Measurements from ENCODE around the gene CLCF1.

CLCF1 gene

DNA sequence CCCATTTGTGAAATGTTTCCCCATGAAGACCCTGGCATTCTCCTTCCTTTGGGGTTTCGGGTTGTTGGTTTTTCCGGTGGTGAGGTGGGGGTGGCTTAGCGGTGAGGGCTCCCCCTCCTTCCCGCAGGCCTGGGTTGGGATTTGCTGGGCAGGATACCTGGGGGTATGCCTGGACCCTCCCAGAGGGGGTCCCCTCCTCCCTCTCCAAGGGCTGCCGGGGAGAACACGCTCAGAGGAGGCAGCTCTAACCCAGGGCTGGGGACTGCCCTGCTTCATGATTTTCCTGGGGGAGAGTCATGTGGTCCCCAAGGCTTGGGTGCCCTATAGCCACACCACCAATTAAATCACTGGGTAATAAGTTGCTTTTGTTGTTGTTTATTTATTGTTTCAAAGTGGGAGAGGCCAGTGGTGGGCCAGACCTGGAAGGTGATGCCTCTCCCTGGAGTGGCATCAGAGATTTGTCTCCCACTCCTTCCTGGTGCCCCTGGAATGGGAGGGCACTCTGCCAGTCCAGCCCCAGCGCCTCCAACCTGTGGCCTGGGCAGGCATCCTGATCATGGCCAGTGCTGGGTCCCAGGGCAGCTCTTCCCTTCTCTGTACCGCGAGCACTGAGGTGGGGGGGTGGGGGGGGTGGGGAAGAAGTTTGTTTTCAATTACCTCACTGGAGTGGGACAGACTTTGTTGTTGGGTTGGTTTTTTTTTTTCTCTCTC lies 1.3 kb upstream of the CLCF1 start:
- peaks cover 2% of the 10 kb centered on the region for H3K27me3 Mint-ChIP-seq (ENCODE audit: low read depth, poor library complexity)
- H3K4me3 Mint-ChIP-seq: peak overlapping the region; percentile 88
- no peak overlapping the region for H3K27ac Mint-ChIP-seq
- H3K9me3 Mint-ChIP-seq: no peaks in the 10 kb centered on the region
- TF ChIP-seq, protein P1, sequence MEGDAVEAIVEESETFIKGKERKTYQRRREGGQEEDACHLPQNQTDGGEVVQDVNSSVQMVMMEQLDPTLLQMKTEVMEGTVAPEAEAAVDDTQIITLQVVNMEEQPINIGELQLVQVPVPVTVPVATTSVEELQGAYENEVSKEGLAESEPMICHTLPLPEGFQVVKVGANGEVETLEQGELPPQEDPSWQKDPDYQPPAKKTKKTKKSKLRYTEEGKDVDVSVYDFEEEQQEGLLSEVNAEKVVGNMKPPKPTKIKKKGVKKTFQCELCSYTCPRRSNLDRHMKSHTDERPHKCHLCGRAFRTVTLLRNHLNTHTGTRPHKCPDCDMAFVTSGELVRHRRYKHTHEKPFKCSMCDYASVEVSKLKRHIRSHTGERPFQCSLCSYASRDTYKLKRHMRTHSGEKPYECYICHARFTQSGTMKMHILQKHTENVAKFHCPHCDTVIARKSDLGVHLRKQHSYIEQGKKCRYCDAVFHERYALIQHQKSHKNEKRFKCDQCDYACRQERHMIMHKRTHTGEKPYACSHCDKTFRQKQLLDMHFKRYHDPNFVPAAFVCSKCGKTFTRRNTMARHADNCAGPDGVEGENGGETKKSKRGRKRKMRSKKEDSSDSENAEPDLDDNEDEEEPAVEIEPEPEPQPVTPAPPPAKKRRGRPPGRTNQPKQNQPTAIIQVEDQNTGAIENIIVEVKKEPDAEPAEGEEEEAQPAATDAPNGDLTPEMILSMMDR (IDR thresholded peaks at IDR 0.05): no peak
- H3K36me3 Mint-ChIP-seq (ENCODE audit: low read depth): no peaks in the 10 kb centered on the region
- H3K4me1 Mint-ChIP-seq: peaks cover 71% of the 10 kb centered on the region
- DNase-seq: no peak

DNA sequence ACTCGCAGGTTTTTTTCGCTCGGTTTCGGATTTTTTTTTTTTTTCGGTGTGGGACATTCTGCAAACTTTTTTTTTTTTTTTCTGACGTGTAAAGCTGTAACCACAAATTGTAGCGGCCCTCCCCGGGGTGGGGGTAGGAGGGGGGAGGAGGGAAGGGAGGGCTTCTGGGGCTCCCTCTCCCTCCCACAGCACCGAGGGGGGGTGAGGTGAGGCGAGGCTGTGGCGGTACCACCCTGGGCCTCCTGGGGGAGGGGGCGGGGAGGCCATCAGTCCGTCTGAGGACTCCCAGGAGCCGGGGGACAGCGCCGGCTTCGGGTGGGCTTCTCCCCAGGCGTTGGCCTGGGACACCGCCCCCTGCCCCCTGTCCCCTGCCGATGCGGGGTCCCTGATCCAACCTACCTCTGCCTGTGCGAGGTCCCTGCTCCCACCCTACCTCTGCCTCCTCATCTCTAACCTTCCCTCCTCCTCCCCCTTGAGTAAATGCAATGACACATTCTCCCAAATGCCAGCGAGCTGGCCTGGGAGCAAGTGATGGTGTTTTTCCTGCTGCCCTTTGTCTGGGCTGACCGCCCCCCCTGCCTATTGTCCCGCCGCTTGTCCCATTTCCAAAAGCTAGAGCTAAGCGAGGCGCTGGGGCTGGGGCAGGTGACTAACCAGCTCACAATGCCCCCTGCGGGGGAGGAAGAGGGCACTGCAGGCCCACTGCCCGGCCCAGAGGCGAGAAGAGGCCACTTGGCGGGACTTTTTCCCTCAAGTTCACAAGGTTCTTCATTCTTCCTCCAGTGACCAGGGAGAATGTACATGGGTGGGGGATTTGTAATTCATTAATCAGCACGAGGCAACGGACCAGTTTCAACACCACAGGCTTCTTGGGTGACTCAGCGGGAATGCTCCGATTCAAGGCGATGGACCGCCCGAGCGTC lies 511 bp upstream of the CLCF1 start:
- H3K27ac Mint-ChIP-seq: peak overlapping the region; percentile 68
- TF ChIP-seq, protein P1 (IDR thresholded peaks at IDR 0.05): peak; percentile 51
- DNase-seq: peak; percentile 69
- H3K4me3 Mint-ChIP-seq: peak overlapping the region; percentile 88
- no peaks in the 10 kb centered on the region for H3K36me3 Mint-ChIP-seq (ENCODE audit: low read depth)
- H3K27me3 Mint-ChIP-seq (ENCODE audit: low read depth, poor library complexity): peaks cover 2% of the 10 kb centered on the region
- peaks cover 75% of the 10 kb centered on the region for H3K4me1 Mint-ChIP-seq
- H3K9me3 Mint-ChIP-seq: no peaks in the 10 kb centered on the region

DNA sequence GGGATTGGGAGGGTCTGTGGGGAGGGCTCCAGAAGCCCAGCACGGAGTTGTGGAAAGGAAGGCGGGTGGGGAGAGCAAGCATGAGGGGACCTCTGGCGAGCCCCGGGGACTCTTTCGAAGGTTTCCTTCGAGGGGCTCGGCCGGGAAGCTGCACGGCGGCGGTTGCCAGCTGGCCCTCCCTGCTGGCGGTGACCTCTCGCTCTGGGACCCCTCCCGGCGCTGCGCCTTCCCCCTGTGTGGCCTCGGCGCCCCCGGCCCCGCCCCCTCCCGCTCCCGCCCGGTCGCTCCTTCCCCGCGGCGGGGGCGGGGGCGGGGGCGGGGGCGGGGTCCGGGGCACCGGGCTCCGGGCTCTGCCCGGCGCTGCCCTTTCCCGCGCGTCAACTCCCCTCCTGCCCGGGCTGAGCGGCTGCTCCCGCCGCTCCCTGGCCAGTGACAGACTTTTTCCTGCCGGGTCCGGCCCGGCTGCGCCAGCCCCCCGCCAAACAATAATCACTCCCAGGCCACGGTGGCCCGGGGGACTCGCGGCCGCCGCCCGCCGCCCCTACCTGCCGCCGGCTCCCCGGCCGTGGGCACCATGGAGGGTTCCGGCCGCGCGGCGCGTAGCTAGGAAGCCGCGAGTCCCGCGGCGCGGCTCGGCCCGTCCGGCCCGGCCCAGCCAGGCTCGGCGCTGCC lies 941 bp downstream of the CLCF1 start:
- DNase-seq: peak; percentile 77
- Mint-ChIP-seq H3K27me3 (ENCODE audit: low read depth, poor library complexity) (peaks cover 2% of the 10 kb centered on the region), H3K27ac (no peak overlapping the region), H3K36me3 (ENCODE audit: low read depth) (no peaks in the 10 kb centered on the region), H3K4me3 (peak overlapping the region; percentile 84), H3K9me3 (no peaks in the 10 kb centered on the region), H3K4me1 (peaks cover 81% of the 10 kb centered on the region)
- TF ChIP-seq, protein P1 (IDR thresholded peaks at IDR 0.05): no peak

DNA sequence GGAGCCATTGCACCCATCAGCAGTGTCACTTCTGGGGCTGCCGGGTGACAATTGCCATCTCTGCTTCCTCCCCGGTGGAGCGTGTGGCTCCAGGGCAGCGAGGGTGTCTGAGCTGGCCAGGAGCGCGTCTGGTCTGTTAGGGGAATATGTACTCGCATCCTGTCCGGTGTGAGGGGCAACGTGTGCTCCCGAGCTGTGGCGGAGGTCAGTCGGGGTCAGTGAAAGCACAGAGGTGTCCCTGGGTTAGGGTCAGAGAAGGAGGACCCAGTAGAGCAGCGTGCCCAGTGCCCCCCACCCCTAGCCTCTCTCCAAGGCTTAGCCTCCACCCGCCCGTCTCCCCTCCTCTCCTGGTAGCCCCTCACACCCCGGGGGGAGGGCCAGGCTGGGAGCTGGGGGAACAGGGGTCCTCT lies 1.5 kb downstream of the CLCF1 start:
- Mint-ChIP-seq H3K4me1 (peaks cover 79% of the 10 kb centered on the region), H3K4me3 (peak overlapping the region; percentile 84), H3K27ac (no peak overlapping the region), H3K27me3 (ENCODE audit: low read depth, poor library complexity) (peaks cover 2% of the 10 kb centered on the region), H3K36me3 (ENCODE audit: low read depth) (no peaks in the 10 kb centered on the region), H3K9me3 (no peaks in the 10 kb centered on the region)
- TF ChIP-seq, protein P1 (IDR thresholded peaks at IDR 0.05): no peak
- DNase-seq: peak; percentile 29

DNA sequence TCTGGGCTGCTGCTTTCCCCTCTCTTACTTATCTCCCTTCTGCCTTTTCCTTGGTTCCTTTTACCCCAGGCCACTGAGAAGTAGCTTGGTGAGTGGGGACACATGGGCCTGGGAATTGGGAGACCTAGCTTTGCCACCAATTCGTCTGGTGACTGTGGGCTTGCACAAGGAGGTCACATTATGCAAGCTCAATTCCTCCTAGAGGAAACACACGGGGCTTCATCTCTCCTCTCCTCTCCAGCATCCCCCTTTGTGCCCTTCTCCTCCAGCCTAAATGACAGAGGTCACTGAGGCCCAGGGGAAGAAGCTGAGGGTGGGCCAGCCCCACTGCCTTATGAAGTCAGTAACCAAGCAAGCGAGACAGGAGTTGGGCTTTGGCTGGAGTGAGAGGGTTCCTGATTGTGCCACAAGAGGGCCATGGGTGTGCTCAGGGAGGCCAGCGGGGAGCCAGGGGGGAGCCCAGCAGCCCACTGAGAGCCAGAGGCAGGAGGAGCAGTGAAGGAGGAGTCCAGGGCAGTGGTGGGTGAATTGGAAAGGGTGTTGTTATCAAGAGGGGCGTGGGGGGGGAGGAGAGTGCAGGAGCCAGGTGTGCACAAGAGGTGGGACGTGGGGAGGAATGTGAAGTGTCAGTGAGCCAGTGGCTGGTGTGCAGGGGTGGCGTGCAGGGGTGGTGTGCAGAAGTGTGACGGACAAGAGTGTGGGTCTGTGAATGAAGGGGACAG lies 2.0 kb downstream of the CLCF1 start:
- peak; percentile 54 for DNase-seq

More for the DNA sequence above, 2.0 kb downstream of the CLCF1 start:
- Mint-ChIP-seq H3K27ac (no peak overlapping the region), H3K4me3 (peak overlapping the region; percentile 84), H3K9me3 (no peaks in the 10 kb centered on the region), H3K4me1 (peaks cover 79% of the 10 kb centered on the region), H3K27me3 (ENCODE audit: low read depth, poor library complexity) (peaks cover 2% of the 10 kb centered on the region), H3K36me3 (ENCODE audit: low read depth) (no peaks in the 10 kb centered on the region)
- TF ChIP-seq, protein P1 (IDR thresholded peaks at IDR 0.05): peak; percentile 36

All from nephron progenitor cell (in vitro differentiated cells).